HUES64 (cell line): ENCODE results near the gene RAMP3.

Source experiments
- H3K27ac ChIP-seq: 2 replicates; pipeline ENCODE4 v1.7.0; 2013; ENCODE audit warnings: low read depth, low read length, inconsistent platforms
- H3K27me3 ChIP-seq: 2 replicates; pipeline ENCODE4 v1.6.1; 2013; ENCODE audit warnings: mild to moderate bottlenecking, low read length; ENCODE audit not compliant: insufficient read depth
- H3K36me3 ChIP-seq: 2 replicates; pipeline ENCODE4 v1.6.1; 2013; ENCODE audit warnings: mild to moderate bottlenecking, low read length; ENCODE audit not compliant: insufficient read depth
- H3K4me1 ChIP-seq: 2 replicates; pipeline ENCODE4 v1.6.1; 2013; ENCODE audit warnings: mild to moderate bottlenecking, low read length, moderate library complexity; ENCODE audit not compliant: insufficient read depth
- H3K4me3 ChIP-seq: 2 replicates; pipeline ENCODE4 v1.5.1; 2013; ENCODE audit warnings: mild to moderate bottlenecking, low read length, moderate library complexity
- H3K9ac ChIP-seq: 2 replicates; pipeline ENCODE4 v1.6.1; 2013; ENCODE audit warnings: mild to moderate bottlenecking, low read depth, low read length
- H3K9me3 ChIP-seq: 2 replicates; pipeline ENCODE4 v1.6.1; 2013; ENCODE audit warnings: low read depth, low read length; ENCODE audit not compliant: insufficient read depth
- WGBS: fragments of 150-250, 120-280 bp; methylation state at CpG from one replicate; pipeline ENCODE4 v1.1.7; 2013; ENCODE audit warnings: missing lambda C conversion rate; 5-methylcytosine and 5-hydroxymethylcytosine counted together

The RAMP3 gene

GRCh38 chr7:45174328-45174610 lies 16.7 kb downstream of the RAMP3 start:
- H3K4me1 ChIP-seq = no peaks in the 10 kb centered on the region
- H3K9me3 ChIP-seq = no peaks in the 10 kb centered on the region
- no peaks in the 10 kb centered on the region for H3K27me3 ChIP-seq
- no peak overlapping the region for H3K27ac ChIP-seq
- WGBS = 89% methylated on average over 4 of the region's 4 CpGs
- H3K9ac ChIP-seq = no peak overlapping the region
- H3K4me3 ChIP-seq = no peak overlapping the region
- H3K36me3 ChIP-seq = no peaks in the 10 kb centered on the region

DNA sequence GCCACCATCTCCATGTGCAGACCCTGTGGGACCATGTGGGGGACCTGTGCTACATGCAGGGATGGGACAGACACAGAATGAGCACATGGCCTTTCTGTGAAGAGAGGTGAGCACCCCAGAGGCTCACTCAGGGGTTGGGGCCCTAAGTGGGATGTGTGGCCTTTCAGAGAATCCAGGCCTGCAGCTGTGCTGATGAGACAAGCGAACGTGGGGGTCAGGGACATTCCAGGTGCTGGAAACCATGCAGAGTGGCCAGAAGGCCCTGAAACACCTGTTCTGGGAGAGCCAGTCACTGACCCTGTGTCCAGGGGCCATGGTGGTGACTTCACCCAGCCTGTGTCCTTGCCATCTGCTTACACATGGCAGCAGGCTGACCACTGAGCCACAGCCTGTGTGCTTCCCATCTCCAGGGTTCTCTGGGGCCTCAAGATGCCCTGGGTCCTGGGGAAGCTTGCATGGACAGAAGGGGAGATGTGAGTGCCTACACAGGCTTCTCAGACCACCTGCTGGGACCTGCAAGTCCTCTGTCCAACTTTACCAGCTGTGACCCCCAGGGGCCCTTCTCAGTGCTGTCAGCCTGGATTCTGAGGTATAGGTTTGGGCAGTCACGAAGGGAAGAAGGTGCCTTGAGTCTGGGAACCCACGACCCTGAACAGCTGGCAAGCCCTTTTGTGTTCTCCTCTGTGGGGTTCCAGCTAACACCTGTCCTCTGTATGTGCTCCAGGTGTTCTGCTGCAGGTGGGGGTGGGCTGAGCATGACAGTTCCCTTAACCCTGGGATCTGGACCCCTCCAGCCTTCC lies 17.6 kb downstream of the RAMP3 start:
- Histone ChIP-seq H3K4me1 (no peaks in the 10 kb centered on the region), H3K9me3 (no peaks in the 10 kb centered on the region), H3K4me3 (no peak overlapping the region), H3K36me3 (no peaks in the 10 kb centered on the region), H3K27ac (no peak overlapping the region), H3K9ac (no peak overlapping the region), H3K27me3 (no peaks in the 10 kb centered on the region)
- 79% methylated on average over 4 of the region's 4 CpGs for WGBS

GRCh38 chr7:45176091-45176490 lies 18.5 kb downstream of the RAMP3 start:
- Histone ChIP-seq H3K36me3 (no peaks in the 10 kb centered on the region), H3K4me1 (no peaks in the 10 kb centered on the region), H3K4me3 (no peak overlapping the region), H3K9ac (no peak overlapping the region), H3K9me3 (no peaks in the 10 kb centered on the region), H3K27ac (no peak overlapping the region), H3K27me3 (no peaks in the 10 kb centered on the region)
- 97% methylated on average over 4 of the region's 5 CpGs for WGBS

GRCh38 chr7:45176886-45177731 lies 19.5 kb downstream of the RAMP3 start:
- Histone ChIP-seq H3K9me3 (no peaks in the 10 kb centered on the region), H3K9ac (no peak overlapping the region), H3K36me3 (no peaks in the 10 kb centered on the region), H3K4me3 (no peak overlapping the region), H3K27me3 (no peaks in the 10 kb centered on the region), H3K4me1 (no peaks in the 10 kb centered on the region), H3K27ac (no peak overlapping the region)
- WGBS = 94% methylated on average over 19 of the region's 19 CpGs

DNA sequence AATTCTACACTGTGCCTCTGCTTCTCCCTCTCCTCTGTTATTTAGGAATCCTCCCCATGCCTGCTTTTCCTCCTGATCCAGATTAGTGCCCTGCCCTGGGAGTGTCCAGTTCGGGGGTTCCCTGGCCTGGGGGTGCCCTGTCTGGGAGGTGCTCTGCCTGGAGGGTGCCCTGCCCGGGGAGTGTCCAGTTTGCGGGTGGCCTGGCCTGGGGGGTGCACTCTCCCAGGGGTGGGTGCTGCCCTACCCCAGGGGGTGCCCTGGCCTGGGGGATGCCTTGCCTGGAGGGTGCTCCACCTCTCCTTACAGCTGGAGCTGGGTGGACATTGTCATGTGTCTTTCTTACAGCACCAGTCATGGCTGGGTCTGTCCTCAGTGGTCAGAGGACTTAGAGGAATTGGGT lies 20.2 kb downstream of the RAMP3 start:
- Histone ChIP-seq H3K27me3 (no peaks in the 10 kb centered on the region), H3K4me3 (no peak overlapping the region), H3K9ac (no peak overlapping the region), H3K27ac (no peak overlapping the region), H3K4me1 (no peaks in the 10 kb centered on the region), H3K9me3 (no peaks in the 10 kb centered on the region), H3K36me3 (no peaks in the 10 kb centered on the region)
- WGBS = 90% methylated on average over 3 of the region's 3 CpGs

- Histone ChIP-seq H3K9me3 (no peaks in the 10 kb centered on the region), H3K9ac (no peak overlapping the region), H3K4me1 (no peaks in the 10 kb centered on the region), H3K4me3 (no peak overlapping the region), H3K27me3 (no peaks in the 10 kb centered on the region), H3K36me3 (no peaks in the 10 kb centered on the region), H3K27ac (no peak overlapping the region)
- 77% methylated on average over 13 of the region's 13 CpGs for WGBS
These were observed 20.9 kb downstream of the RAMP3 start for GRCh38 chr7:45178241-45179225.

- Histone ChIP-seq H3K9me3 (no peaks in the 10 kb centered on the region), H3K4me3 (no peak overlapping the region), H3K4me1 (no peaks in the 10 kb centered on the region), H3K27ac (no peak overlapping the region), H3K27me3 (no peaks in the 10 kb centered on the region), H3K9ac (no peak overlapping the region), H3K36me3 (no peaks in the 10 kb centered on the region)
- 86% methylated on average over 9 of the region's 9 CpGs for WGBS
These were observed 22.1 kb downstream of the RAMP3 start for GRCh38 chr7:45179666-45180065.

GRCh38 chr7:45180084-45180986 lies 22.7 kb downstream of the RAMP3 start:
- 89% methylated on average over 13 of the region's 13 CpGs for WGBS
- Histone ChIP-seq H3K4me3 (no peak overlapping the region), H3K9me3 (no peaks in the 10 kb centered on the region), H3K9ac (no peak overlapping the region), H3K36me3 (no peaks in the 10 kb centered on the region), H3K27me3 (no peaks in the 10 kb centered on the region), H3K4me1 (no peaks in the 10 kb centered on the region), H3K27ac (no peak overlapping the region)

- no peak overlapping the region for H3K9ac ChIP-seq
- H3K27ac ChIP-seq = no peak overlapping the region
- no peak overlapping the region for H3K4me3 ChIP-seq
- 87% methylated on average over 7 of the region's 7 CpGs for WGBS
- H3K36me3 ChIP-seq = no peaks in the 10 kb centered on the region
- H3K4me1 ChIP-seq = no peaks in the 10 kb centered on the region
- H3K9me3 ChIP-seq = no peaks in the 10 kb centered on the region
- no peaks in the 10 kb centered on the region for H3K27me3 ChIP-seq
These were observed 23.8 kb downstream of the RAMP3 start for GRCh38 chr7:45181286-45181960.
